Neural cell (in vitro differentiated cells): ENCODE results near the gene TMEM54.

Experiments
- CTCF ChIP-seq: fragments of 450-650 bp; IDR thresholded peaks from 2 replicates; pipeline ENCODE4 v1.5.1; 2014; ENCODE audit warnings: antibody characterized with exemption, mild to moderate bottlenecking, moderate library complexity; ENCODE audit not compliant: poor library complexity, severe bottlenecking
- EP300 ChIP-seq: fragments of 450-650 bp; conservative IDR thresholded peaks from 2 replicates; pipeline ENCODE4 v1.6.1; 2014; ENCODE audit warnings: antibody characterized with exemption, mild to moderate bottlenecking, moderate library complexity; ENCODE audit not compliant: poor library complexity, severe bottlenecking
- EZH2 ChIP-seq: fragments of 200-600, 300-800 bp; shearing (Covaris generic), sonication (generic); IDR thresholded peaks from 2 replicates; pipeline ENCODE4 v1.6.1; 2014; ENCODE audit warnings: antibody characterized with exemption, low read length, borderline replicate concordance, mild to moderate bottlenecking; ENCODE audit not compliant: insufficient read depth, poor library complexity, severe bottlenecking
- MXI1 ChIP-seq: fragments of 450-650 bp; conservative IDR thresholded peaks from 2 replicates; pipeline ENCODE4 v1.6.1; 2014; ENCODE audit warnings: antibody characterized with exemption, mild to moderate bottlenecking; ENCODE audit not compliant: poor library complexity, severe bottlenecking
- POLR2AphosphoS5 ChIP-seq: IDR thresholded peaks from 2 replicates; pipeline ENCODE4 v1.6.1; 2012
- RAD21 ChIP-seq: fragments of 450-650 bp; conservative IDR thresholded peaks from 2 replicates; pipeline ENCODE4 v1.6.1; 2014; ENCODE audit warnings: antibody characterized with exemption, mild to moderate bottlenecking, moderate library complexity
- REST ChIP-seq: IDR thresholded peaks from 2 replicates; pipeline ENCODE4 v1.6.1; 2012; ENCODE audit warnings: borderline replicate concordance
- SMC3 ChIP-seq: fragments of 450-650 bp; conservative IDR thresholded peaks from 2 replicates; pipeline ENCODE4 v1.6.1; 2014; ENCODE audit warnings: antibody characterized with exemption, mild to moderate bottlenecking, moderate library complexity; ENCODE audit not compliant: poor library complexity
- TAF1 ChIP-seq: IDR thresholded peaks from 2 replicates; pipeline ENCODE4 v1.6.1; 2012; ENCODE audit warnings: low read depth

- TF ChIP-seq CTCF (no peak), POLR2AphosphoS5 (no peak), RAD21 (no peak), EZH2 (no peak), EP300 (no peak), SMC3 (no peak), REST (no peak), MXI1 (no peak), TAF1 (no peak)
Observed at GRCh38 chr1:32915766-32916706, 14.8 kb upstream of the TMEM54 start.
